ENCODE data around the gene MSI2. TPM values are rescaled to one million over a fixed set of nuclear protein-coding genes. Genes with fewer than 3 reads are reported as not detected.

Gene MSI2
- total RNA-seq, 1 donor from 2014 or later, result 23.1 TPM

GRCh38 chr17:57645950-57646665 lies 389.8 kb downstream of the MSI2 start:
- Mint-ChIP-seq H3K36me3 (ENCODE audit: low read depth) (peaks cover 4% of the 10 kb centered on the region), H3K27ac (ENCODE audit: unreplicated experiment) (no peak overlapping the region), H3K4me3 (ENCODE audit: unreplicated experiment) (no peak overlapping the region), H3K27me3 (ENCODE audit: low read depth) (no peaks in the 10 kb centered on the region), H3K4me1 (ENCODE audit: low read depth) (peaks cover 11% of the 10 kb centered on the region), H3K9me3 (ENCODE audit: low read depth) (no peaks in the 10 kb centered on the region)
- DNase-seq (ENCODE audit: low spot score), result no peak
- TF ChIP-seq CTCF (IDR thresholded peaks at IDR 0.05), result no peak

- no peak for DNase-seq (ENCODE audit: low spot score)
- TF ChIP-seq CTCF (IDR thresholded peaks at IDR 0.05), result no peak
- Mint-ChIP-seq H3K4me3 (ENCODE audit: unreplicated experiment) (no peak overlapping the region), H3K9me3 (ENCODE audit: low read depth) (no peaks in the 10 kb centered on the region), H3K27ac (ENCODE audit: unreplicated experiment) (no peak overlapping the region), H3K36me3 (ENCODE audit: low read depth) (peaks cover 4% of the 10 kb centered on the region), H3K27me3 (ENCODE audit: low read depth) (no peaks in the 10 kb centered on the region), H3K4me1 (ENCODE audit: low read depth) (peaks cover 11% of the 10 kb centered on the region)
Observed at GRCh38 chr17:57648720-57649119, 392.4 kb downstream of the MSI2 start.

- no peak overlapping the region for H3K4me3 Mint-ChIP-seq (ENCODE audit: unreplicated experiment)
- no peaks in the 10 kb centered on the region for H3K27me3 Mint-ChIP-seq (ENCODE audit: low read depth)
- no peak overlapping the region for H3K27ac Mint-ChIP-seq (ENCODE audit: unreplicated experiment)
- H3K36me3 Mint-ChIP-seq (ENCODE audit: low read depth), result peaks cover 3% of the 10 kb centered on the region
- TF ChIP-seq CTCF (IDR thresholded peaks at IDR 0.05), result no peak
- no peak for DNase-seq (ENCODE audit: low spot score)
- peaks cover 11% of the 10 kb centered on the region for H3K4me1 Mint-ChIP-seq (ENCODE audit: low read depth)
- H3K9me3 Mint-ChIP-seq (ENCODE audit: low read depth), result no peaks in the 10 kb centered on the region
Observed at GRCh38 chr17:57649191-57649590, 392.9 kb downstream of the MSI2 start.

- H3K4me1 Mint-ChIP-seq (ENCODE audit: low read depth), result peaks cover 11% of the 10 kb centered on the region
- no peak overlapping the region for H3K4me3 Mint-ChIP-seq (ENCODE audit: unreplicated experiment)
- no peaks in the 10 kb centered on the region for H3K9me3 Mint-ChIP-seq (ENCODE audit: low read depth)
- no peaks in the 10 kb centered on the region for H3K36me3 Mint-ChIP-seq (ENCODE audit: low read depth)
- no peak for TF ChIP-seq CTCF (IDR thresholded peaks at IDR 0.05)
- no peaks in the 10 kb centered on the region for H3K27me3 Mint-ChIP-seq (ENCODE audit: low read depth)
- no peak overlapping the region for H3K27ac Mint-ChIP-seq (ENCODE audit: unreplicated experiment)
- no peak for DNase-seq (ENCODE audit: low spot score)
Observed at GRCh38 chr17:57649731-57650484, 393.6 kb downstream of the MSI2 start.

- peaks cover 11% of the 10 kb centered on the region for H3K4me1 Mint-ChIP-seq (ENCODE audit: low read depth)
- no peak for TF ChIP-seq CTCF (IDR thresholded peaks at IDR 0.05)
Observed at GRCh38 chr17:57650548-57650947, 394.2 kb downstream of the MSI2 start.

More at GRCh38 chr17:57650548-57650947, 394.2 kb downstream of the MSI2 start:
- Mint-ChIP-seq H3K36me3 (ENCODE audit: low read depth) (peaks cover 1% of the 10 kb centered on the region), H3K27ac (ENCODE audit: unreplicated experiment) (no peak overlapping the region), H3K9me3 (ENCODE audit: low read depth) (no peaks in the 10 kb centered on the region), H3K27me3 (ENCODE audit: low read depth) (no peaks in the 10 kb centered on the region), H3K4me3 (ENCODE audit: unreplicated experiment) (no peak overlapping the region)
- no peak for DNase-seq (ENCODE audit: low spot score)

Data from chondrocyte (in vitro differentiated cells).